Gastrocnemius medialis (tissue), 4 donors: ENCODE results near the gene PLCL2. TPM values are rescaled to one million over a fixed set of nuclear protein-coding genes. Genes with fewer than 3 reads are reported as not detected.

Experiments used
- ATAC-seq, 2 donors: fragments of 150-250 bp; one replicate each; pipeline ENCODE4 v1.9.1; 2016
- DNase-seq, 2 donors: peaks; one replicate each; pipeline ENCODE4 v3.0.0-alpha.2; 2019
- H3K27ac ChIP-seq, 4 donors: fragments of 200-600 bp; sonication (generic); 1 replicate in 1 of 4; 2 replicates in 3 of 4; pipeline ENCODE4 v1.5.1; 2016 to 2018; ENCODE audit warnings: mild to moderate bottlenecking in 2 of 4, moderate library complexity in 1 of 4
- H3K27me3 ChIP-seq, 3 donors: fragments of 200-600 bp; sonication (generic) in 2 of 3; 1 replicate in 1 of 3; 2 replicates in 2 of 3; pipeline versions ENCODE4 v1.5.1 to v1.6.0; 2016 to 2019; ENCODE audit warnings: mild to moderate bottlenecking in 1 of 3, moderate library complexity in 1 of 3
- H3K36me3 ChIP-seq, 2 donors: fragments of 200-600 bp; sonication (generic) in 1 of 2; one replicate each; pipeline ENCODE4 v1.5.1; 2017 to 2018
- H3K4me1 ChIP-seq, 2 donors: fragments of 200-600 bp; sonication (generic) in 1 of 2; one replicate each; pipeline ENCODE4 v1.5.1; 2016 to 2017; ENCODE audit warnings: mild to moderate bottlenecking in 2 of 2
- H3K4me3 ChIP-seq, 4 donors: fragments of 200-600 bp; sonication (generic) in 3 of 4; 1 replicate in 1 of 4; 2 replicates in 3 of 4; pipeline ENCODE4 v1.5.1; 2016 to 2019; ENCODE audit warnings: mild to moderate bottlenecking in 2 of 4
- H3K9me3 ChIP-seq, 3 donors: fragments of 200-600 bp; sonication (generic) in 2 of 3; 1 replicate in 1 of 3; 2 replicates in 2 of 3; pipeline ENCODE4 v1.5.1; 2016 to 2019
- CTCF ChIP-seq, 5 experiments: fragments of 450-650 bp in 3 of 5; fragments of 200-600 bp in 2 of 5; sonication (generic) in 2 of 5; IDR thresholded peaks in 4 of 5; conservative IDR thresholded peaks in 1 of 5; 1 replicate in 4 of 5; 2 replicates in 1 of 5; pipeline ENCODE4 v1.5.1; 2016 to 2019; ENCODE audit warnings: antibody characterized with exemption in 5 of 5, mild to moderate bottlenecking in 3 of 5, moderate library complexity in 3 of 5
- POLR2A ChIP-seq, 2 donors: fragments of 450-650 bp; IDR thresholded peaks; one replicate each; pipeline ENCODE4 v1.6.1; 2017; ENCODE audit warnings: antibody characterized with exemption in 2 of 2, mild to moderate bottlenecking in 2 of 2, moderate library complexity in 2 of 2
- in situ Hi-C, 4 donors: fragments of 200-750 bp; cut with MboI; loops; one replicate each; pipeline versions ENCODE4 v1.15.0 to v1.8.0; 2017; ENCODE audit warnings: low sequenced_read_pairs in 4 of 4
- intact Hi-C: fragments of 100-400 bp; cut with DNase I; formaldehyde crosslinking; loops from one replicate; pipeline ENCODE4 v1.15.1; 2023; ENCODE audit warnings: low total_unique reads
- total RNA-seq, 4 donors: library from RNA; depleted of rRNA; stranded (reverse); fragments of >200 nt; gene quantifications; one replicate each; pipeline versions ENCODE4 v1.1.0 to v1.2.3, GENCODE V29; 2016

PLCL2 gene
- total RNA-seq, 4 donors from 2014 or later: 23.9 to 37.2 (median 32.7) TPM

- ATAC-seq (no peak), DNase-seq (no peak)
- H3K4me1 ChIP-seq: peaks cover 38 to 51% of the 10 kb centered on the region in 2 donors
- in situ Hi-C loops: no loop called here
- H3K36me3 ChIP-seq: no peaks in the 10 kb centered on the region
- no peak overlapping the region for H3K4me3 ChIP-seq
- peak overlapping the region in 1 of 4 donors; percentile 21 for H3K27ac ChIP-seq
- H3K27me3 ChIP-seq: no peaks in the 10 kb centered on the region
- H3K9me3 ChIP-seq: no peaks in the 10 kb centered on the region
- intact Hi-C loops: no loop called here
- TF ChIP-seq POLR2A (IDR thresholded peaks at IDR 0.05) (no peak), CTCF (IDR thresholded peaks at IDR 0.05 in 4 of 5, conservative IDR thresholded peaks at IDR 0.05 in 1 of 5) (no peak)
Observed at GRCh38 chr3:16982460-16982859, 97.7 kb downstream of the PLCL2 start.

GRCh38 chr3:16985608-16986007 is 100.9 kb downstream of the PLCL2 start:
- in situ Hi-C loops (no loop called here), intact Hi-C loops (no loop called here)
- Histone ChIP-seq H3K27me3 (no peaks in the 10 kb centered on the region), H3K36me3 (no peaks in the 10 kb centered on the region), H3K9me3 (no peaks in the 10 kb centered on the region), H3K4me3 (no peak overlapping the region), H3K4me1 (peaks cover 39 to 52% of the 10 kb centered on the region in 2 donors), H3K27ac (peak overlapping the region in 3 of 4 donors; percentile 9 to 64 (median 29))
- ATAC-seq: no peak
- no peak for TF ChIP-seq CTCF (IDR thresholded peaks at IDR 0.05 in 4 of 5, conservative IDR thresholded peaks at IDR 0.05 in 1 of 5)
- no peak for TF ChIP-seq POLR2A (IDR thresholded peaks at IDR 0.05)
- no peak for DNase-seq

GRCh38 chr3:16987141-16987540 is 102.4 kb downstream of the PLCL2 start:
- Histone ChIP-seq H3K9me3 (no peaks in the 10 kb centered on the region), H3K27me3 (no peaks in the 10 kb centered on the region), H3K4me3 (no peak overlapping the region), H3K27ac (peak overlapping the region in 2 of 4 donors; percentile 39 to 64), H3K4me1 (peaks cover 35 to 42% of the 10 kb centered on the region in 2 donors), H3K36me3 (no peaks in the 10 kb centered on the region)
- intact Hi-C loops: no loop called here
- DNase-seq: no peak
- TF ChIP-seq POLR2A (IDR thresholded peaks at IDR 0.05) (no peak), CTCF (IDR thresholded peaks at IDR 0.05 in 4 of 5, conservative IDR thresholded peaks at IDR 0.05 in 1 of 5) (no peak)
- ATAC-seq: peak; percentile 29 to 43
- in situ Hi-C loops: no loop called here

- in situ Hi-C loops: no loop called here
- intact Hi-C loops: no loop called here
- no peaks in the 10 kb centered on the region for H3K27me3 ChIP-seq
- ATAC-seq (no peak), DNase-seq (no peak)
- H3K27ac ChIP-seq: no peak overlapping the region
- no peaks in the 10 kb centered on the region for H3K36me3 ChIP-seq
- TF ChIP-seq POLR2A (IDR thresholded peaks at IDR 0.05) (no peak), CTCF (IDR thresholded peaks at IDR 0.05 in 4 of 5, conservative IDR thresholded peaks at IDR 0.05 in 1 of 5) (no peak)
- peaks cover 45 to 60% of the 10 kb centered on the region in 2 donors for H3K4me1 ChIP-seq
- no peak overlapping the region for H3K4me3 ChIP-seq
- no peaks in the 10 kb centered on the region for H3K9me3 ChIP-seq
Observed at GRCh38 chr3:16990163-16990562, 105.4 kb downstream of the PLCL2 start.

- peak overlapping the region in 2 of 4 donors; percentile 5 to 51 for H3K27ac ChIP-seq
- in situ Hi-C loops (no loop called here), intact Hi-C loops (no loop called here)
- DNase-seq: no peak
- ATAC-seq: no peak
- no peak for TF ChIP-seq CTCF (IDR thresholded peaks at IDR 0.05 in 4 of 5, conservative IDR thresholded peaks at IDR 0.05 in 1 of 5)
- TF ChIP-seq POLR2A (IDR thresholded peaks at IDR 0.05): no peak
- H3K36me3 ChIP-seq: no peaks in the 10 kb centered on the region
- H3K4me3 ChIP-seq: no peak overlapping the region
- H3K27me3 ChIP-seq: no peaks in the 10 kb centered on the region
- no peaks in the 10 kb centered on the region for H3K9me3 ChIP-seq
- H3K4me1 ChIP-seq: peaks cover 35 to 55% of the 10 kb centered on the region in 2 donors
Observed at GRCh38 chr3:16992198-16992597, 107.4 kb downstream of the PLCL2 start.
